GM21717 (cell line): Measurements from ENCODE around the gene RPA3.
"Not testable (repeated sequence)": the region's sequence is repeated elsewhere in the genome, so short reads cannot be mapped to it uniquely, and the experiment has no call there.

Source experiments
- ATAC-seq: cut with Tn5 transposase; IDR thresholded peaks from one replicate; pipeline ENCODE4 v1.9.1; 2021; ENCODE audit warnings: mild to moderate bottlenecking, moderate library complexity; ENCODE audit not compliant: unreplicated experiment

RPA3 gene

DNA sequence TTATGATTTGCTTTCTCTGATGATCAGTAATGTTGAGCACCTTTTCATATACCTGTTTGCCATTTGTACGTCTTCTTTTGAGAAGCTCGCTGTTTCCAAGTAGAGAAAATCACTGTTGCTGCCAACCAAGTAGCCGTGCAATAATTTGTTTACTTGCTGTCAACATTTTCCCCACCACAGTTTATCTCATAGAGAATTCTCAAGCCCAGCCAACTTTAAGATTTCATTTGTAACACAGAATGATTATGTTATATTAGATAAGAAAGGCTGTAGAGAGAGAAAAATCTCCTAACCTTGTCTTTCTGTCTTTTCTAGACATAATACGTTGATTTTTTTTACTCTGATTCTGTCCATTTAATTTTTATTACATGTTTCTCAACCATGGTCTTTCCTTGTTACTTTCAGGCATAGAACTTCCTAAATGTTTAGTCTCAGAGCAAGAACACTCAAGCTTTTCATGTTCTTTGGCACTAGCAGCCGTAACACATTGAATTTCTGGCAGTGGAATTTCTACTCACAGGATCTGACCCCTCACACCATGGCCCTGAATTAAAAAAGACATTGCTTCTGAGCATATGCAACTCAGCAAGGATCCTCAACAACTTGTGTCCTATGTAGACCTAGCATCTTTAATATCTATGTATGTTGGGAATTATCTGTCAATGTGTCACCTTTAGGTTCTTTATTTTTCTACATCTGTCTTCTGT lies 23.1 kb downstream of the RPA3 start:
- no peak for ATAC-seq

DNA sequence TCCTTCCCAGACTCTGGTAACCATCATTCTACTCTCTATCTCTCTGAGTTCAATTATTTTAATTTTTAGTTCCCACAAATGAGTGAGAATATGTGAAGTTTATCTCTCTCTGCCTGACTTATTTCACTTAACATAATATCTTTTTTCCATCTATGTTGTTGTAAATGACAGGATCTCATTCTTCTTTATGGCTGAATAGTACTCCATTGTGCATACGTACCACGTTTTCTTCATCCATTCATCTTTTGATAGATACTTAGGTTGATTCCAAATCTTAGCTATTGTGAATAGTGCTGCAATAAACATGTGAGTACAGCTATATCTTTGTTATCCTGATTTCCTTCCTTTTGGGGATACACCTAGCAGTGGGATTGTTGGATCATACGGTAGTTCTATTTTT lies 23.9 kb downstream of the RPA3 start:
- ATAC-seq = no peak

DNA sequence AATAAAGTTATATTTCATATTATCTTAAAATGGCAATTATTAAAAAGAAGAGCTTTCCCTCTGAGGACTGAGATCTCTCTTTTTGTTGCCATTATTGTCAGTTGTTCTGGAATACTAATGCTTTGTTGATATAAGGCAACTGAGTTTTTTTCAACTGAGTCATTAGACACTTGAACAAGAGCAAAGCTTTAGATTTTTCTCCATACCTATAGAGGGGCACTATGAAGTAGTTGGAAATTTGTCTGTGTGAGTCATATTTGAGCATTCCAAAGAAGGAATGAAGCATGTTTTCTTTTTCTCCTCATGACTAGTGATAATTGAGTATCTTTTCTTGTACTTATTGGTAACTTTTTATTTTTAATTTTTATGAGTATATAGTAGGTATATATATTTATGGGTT lies 24.5 kb downstream of the RPA3 start:
- no peak for ATAC-seq

DNA sequence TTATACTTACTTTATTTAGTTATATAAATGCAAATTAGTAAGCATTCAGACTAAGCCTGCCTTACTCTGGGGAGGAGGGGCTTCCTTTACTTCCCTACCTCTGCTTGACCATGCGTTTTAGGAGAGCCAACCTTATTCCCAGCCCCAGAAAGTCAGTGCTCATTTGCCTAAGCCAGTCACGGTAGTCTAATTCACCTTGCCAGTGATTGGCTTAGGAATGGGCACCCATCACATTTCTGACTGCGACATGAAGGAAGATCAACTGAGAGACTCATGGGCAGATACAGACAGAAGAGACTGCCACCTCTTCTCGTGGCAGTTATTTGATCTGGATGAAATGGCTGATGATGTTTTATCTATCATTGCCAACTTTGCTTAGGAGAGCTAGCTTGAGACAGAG lies 29.5 kb downstream of the RPA3 start:
- no peak for ATAC-seq

DNA sequence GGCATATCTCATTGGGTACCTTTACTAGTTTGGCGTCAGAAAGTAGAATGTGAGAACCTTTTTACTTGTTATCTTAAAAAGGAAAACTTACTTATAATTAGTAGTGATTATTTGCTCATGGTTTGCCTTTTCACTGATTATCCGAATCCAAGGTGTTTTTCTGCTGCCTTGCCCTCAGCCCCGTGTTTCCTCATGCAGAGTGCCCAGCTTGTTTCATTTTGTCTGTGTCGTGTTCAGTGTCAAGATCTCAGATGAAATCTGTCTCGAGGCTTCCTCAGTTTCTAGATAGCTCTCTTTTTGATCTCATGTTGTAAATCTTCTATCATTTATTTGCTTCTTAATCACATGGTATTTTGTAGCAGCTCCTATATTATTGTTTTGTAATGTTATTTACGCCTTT lies 30.1 kb downstream of the RPA3 start:
- no peak for ATAC-seq

DNA sequence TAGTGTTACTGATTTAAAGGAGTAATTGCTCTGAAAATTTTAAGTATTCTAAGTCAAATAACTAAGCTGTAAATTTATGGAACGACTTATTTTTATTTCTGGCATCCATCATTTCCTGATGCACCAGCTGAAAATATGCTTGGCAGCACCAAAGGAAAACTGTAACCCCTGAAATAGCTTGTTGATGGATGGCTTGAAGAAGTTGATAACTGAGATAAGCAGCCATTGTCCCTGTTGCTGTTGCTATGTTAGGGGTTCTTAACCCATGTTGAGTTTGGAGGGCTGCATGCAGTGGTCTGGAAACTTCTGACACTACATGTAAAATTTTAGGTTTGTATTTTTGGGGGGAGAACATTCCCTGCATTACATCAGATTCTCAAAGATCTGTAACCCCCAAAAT lies 30.6 kb downstream of the RPA3 start:
- no peak for ATAC-seq

DNA sequence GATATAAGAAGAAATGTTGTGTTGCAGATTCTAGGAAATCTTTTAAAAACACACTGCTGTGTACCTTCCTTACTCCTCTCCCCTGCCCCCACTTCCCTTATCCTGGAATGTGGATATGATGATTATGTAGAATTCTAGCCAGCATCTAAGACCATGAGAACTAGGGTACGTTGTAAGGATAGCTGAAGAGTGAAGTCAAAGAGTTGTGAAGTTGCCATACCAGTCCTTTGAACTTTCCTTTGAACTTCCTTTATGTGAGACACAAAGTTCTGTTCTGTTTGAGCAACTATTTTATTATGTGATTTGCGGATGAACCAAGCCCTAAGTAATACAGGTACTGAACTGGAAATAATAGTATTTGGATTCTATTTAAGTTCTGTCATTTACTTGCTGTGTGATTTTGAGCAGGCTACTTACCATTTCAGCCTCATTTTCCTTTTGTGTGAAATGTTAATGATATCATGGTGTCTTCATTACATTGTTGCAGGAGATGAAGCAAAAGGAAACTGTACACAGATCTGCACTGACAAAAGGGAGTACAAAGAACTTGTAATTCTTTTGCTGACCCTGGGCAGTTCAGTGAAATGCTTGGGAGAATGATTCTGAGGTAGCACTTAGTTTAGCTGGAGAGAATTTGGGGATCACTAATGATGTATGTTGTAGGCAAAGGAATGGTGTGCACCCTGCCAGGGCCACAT lies 31.4 kb downstream of the RPA3 start:
- no peak for ATAC-seq

DNA sequence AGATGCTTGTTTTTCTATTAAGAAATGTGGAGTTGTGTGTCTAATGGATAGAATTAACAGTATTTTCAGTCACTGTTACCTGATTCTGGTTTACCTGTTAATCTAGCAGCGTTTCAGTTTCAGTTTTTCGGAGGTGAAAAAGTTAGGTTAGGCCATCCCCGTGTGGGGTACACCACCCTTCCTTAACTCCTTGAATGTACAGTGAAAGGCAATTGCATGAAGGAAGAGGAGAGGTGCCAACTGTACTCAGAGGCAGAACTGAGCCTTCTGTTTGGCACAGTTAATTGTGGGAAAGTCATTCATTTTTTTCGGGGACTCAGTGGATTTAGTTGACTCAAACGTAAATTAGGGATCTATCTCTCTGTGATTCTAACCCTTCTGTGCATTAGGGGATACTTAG lies 35.5 kb downstream of the RPA3 start:
- no peak for ATAC-seq

DNA sequence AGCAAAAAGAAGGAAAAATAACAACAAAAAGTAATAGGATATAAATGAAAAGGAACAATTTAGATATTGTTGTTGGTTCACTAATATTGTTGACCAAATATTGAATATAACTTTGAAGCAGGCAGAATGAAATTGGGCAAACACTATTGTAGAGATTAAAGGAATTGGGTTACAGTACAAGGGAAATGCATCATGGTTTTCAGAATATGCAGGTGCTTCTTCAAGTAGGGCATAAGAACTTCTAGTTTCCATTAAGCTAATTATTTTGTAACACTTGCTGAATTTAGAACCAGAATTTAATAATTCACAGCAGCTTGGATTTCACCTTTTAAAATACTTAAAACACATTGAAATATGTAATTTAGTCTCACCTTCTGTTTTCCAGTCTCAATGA lies 36.5 kb downstream of the RPA3 start:
- no peak for ATAC-seq

DNA sequence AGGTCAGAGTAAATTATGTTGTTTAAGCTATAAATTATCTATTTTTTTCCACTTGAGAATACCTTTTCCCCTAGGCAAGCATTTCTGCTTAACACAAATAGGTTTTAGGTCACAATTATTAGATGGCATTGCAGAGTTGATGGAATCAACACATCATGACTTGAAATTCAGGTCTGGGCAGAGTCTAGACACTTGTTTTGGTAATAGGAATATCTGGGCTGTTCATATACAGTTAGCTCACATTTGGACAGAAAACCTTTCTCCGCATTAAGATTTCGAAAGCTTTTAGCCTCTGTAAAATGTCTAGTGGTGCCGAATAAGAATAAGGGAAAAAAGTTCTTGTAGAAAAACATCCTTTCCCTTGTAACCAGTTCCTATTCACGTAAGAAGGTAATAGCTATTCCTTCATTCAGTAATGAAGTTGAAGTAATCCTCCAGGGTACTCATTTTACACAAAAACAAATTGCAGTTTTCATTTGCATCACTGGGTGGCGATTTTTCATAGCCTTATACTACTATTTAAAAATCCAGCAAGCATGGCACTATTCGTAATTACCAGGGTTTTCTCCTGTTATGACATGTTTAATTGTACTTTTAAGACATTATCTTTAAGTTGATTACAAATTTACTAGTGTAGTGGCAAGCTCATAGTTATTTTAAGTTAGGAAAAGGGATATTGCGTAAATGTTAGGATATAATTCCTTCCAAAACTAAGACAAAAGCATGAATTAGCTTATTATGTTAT lies 37.0 kb downstream of the RPA3 start:
- peak; percentile 76 for ATAC-seq

DNA sequence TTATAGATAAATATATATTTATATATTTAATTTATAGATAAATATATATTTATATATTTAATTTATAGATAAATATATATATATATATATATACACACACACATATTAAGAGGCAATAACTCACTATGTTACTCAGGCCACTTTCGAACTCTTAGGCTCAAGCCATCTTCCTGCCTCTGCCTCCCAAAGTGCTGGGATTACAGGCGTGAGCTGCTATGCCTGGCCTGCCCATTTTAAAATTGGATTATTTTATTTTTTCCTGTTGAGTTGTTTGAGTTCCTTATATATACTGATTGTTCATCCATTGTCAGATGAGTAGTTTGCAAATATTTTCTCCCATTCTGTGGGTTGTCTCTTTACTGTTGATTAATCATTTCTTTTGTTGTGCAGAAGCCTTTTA lies 38.8 kb downstream of the RPA3 start:
- ATAC-seq = not testable (repeated sequence)

DNA sequence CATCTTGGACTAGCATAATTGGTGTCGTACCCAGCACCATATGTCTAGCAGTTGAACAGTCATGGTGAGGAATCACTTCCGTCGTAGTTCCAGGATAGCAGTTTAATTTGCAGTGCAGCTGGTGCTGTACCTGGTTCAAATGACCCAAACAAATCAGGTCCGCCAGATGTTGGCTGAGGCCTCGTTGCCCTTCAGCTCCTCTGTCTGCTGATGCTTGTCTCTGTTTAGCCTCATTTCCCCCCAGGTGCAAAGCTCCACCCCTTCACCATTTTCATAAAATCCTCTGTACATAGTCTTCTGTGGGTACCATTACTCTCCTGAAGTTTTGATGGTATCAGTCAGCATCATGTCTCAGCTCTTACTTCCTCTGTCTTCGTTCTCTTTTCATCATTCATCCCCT lies 42.7 kb downstream of the RPA3 start:
- no peak for ATAC-seq

DNA sequence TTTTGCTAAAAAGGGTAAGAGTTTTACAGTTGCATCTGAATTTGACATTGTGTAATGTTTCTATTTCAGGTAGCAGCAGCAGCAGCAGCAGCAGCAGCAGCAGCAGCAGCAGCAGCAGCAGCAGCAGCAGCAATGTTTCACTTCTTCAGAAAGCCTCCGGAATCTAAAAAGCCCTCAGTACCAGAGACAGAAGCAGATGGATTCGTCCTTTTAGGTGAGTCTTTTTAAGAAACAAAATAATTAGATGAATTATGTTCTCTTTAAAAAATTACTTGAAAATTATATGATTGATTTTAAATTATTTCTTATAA lies 45.2 kb downstream of the RPA3 start:
- no peak for ATAC-seq

DNA sequence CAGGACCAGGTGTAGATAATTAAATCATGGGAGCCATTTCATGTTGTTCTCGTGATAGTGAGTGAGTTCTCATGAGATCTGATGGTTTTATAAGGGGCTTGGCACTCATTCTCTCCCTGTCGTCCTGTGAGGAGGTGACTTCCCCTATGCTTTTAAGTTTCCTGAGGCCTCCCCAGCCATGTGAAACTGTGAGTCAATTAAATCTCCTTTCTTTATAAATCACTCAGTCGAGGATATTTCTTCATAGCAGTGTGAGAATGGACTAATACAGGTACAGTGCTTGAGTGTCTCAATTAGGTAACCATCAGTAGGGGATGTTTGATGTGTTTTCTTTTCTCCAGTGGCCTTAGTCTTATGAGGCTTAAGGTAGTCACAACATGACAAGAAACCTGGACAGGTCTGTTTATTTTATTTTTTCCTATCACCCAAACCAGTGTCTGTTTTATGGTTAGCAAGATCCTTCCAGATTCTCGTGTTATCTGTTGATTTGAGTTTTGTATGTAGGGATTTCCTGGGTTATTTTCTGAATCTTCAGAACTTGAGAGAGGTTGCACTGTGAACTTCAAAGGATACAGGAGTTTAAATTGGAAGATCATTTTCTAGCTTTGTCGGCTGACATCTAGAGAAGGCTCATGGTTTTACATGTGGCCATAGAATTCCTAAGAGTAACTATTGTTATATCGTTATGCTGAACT lies 45.7 kb downstream of the RPA3 start:
- no peak for ATAC-seq

DNA sequence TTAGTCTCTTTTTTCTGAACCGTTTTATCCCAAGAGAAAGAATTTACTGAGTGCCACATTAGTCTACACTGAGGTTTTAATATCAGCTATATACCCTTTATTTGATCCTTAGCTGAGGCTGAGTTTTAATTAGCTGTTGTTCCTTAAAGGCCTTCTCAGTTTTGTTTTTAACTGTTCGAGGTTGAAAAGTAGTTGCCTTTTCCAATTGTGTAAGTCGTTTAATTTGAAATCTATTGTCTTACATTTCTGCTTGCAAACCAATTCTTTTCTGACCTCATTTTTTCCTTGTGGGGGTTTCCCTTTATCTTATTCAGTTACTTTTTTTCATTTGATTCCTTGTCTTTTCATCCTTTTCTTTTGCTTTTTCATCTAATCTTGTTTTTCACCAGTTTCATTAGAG lies 47.0 kb downstream of the RPA3 start:
- ATAC-seq = no peak

DNA sequence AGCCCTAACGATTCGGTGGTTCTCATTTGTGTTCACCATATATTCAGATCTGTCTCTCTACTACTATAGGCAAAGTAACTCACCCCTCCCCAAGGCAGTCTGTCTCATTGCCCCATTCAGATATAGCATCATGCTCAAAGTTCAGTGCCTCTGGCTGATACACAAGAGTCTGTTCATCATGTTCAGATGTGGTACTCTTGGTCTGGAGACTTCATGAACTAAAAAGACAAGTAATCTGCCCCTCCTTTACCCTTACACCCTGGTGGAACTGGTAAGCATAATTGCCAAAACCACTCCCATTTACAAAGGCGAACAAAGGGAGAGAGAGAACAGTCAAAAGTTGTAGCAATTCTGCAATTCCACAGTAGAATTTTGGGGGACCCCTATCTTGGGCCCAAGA lies 47.9 kb downstream of the RPA3 start:
- no peak for ATAC-seq

DNA sequence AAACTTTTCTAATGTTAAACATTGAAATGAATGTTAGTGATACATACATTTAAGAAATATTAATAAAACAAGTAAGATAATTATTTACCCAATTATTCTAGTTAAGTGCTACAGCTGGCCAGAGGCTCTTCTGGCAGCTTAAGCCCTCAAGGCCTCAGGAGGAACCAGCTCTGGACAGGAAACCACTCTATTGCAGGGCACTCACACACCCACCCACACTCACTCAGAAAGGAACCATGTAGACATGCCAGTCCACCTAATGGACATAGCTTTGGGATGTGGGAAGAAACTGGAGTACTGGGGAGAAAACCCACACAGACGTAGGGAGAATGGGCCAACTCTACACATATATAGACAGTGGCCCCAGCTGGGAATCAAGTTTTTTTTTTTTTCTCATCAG lies 49.7 kb downstream of the RPA3 start:
- ATAC-seq = no peak

DNA sequence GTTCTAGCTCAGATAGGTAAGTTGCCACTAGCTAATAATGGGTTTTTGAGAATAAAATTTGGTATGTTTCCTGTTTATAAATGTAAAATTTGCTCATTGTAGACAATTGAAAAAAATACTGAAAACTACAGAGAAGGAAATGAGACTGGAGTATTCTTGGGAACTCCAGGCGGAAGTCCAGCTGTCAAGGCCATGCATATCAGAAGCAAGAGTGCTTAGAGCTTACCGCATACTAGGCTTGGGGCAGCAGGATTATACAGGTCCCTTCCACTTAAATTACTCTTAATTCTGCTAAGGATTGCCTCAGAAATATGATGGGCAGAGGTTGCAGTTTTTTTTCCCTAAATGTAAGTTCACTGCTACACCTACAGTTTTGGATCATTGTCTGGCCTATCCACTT lies 51.2 kb downstream of the RPA3 start:
- no peak for ATAC-seq

DNA sequence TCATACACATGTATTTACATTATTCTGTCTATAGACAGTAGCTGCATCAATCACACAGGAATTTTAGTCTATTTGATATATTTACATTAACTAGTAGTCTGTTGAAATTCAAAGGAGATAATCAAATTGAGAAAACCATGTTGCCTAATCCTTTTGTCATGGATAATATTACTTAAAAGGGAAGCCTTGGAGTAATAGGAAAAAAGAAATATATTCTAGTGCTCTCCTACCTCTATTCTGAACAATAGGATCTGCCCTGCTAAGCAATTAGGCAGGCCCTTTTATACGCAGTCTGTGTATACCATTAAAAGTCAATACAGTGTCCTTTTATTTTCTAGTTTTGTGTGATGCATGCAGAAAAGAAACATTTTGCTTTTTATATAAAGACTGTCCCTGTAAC lies 53.4 kb downstream of the RPA3 start:
- no peak for ATAC-seq

DNA sequence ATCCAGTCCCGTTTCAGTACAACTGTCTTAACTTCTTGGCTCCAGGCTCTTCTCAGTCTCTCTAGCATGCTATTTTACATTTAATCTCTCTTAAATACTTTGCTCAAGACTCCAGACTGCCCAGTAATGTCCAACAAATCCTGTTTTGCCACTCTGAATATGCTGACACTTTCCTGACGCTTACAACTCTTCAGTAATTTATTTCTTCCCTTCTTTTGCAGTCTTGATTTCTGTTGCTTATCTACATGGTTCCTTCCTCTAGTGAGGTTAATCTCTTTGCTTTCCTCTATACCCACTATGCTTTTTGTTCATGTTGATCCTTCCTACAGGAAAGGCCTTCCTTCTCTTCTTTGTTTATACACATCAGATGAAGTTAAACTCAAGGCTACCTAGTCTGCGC lies 54.1 kb downstream of the RPA3 start:
- no peak for ATAC-seq

DNA sequence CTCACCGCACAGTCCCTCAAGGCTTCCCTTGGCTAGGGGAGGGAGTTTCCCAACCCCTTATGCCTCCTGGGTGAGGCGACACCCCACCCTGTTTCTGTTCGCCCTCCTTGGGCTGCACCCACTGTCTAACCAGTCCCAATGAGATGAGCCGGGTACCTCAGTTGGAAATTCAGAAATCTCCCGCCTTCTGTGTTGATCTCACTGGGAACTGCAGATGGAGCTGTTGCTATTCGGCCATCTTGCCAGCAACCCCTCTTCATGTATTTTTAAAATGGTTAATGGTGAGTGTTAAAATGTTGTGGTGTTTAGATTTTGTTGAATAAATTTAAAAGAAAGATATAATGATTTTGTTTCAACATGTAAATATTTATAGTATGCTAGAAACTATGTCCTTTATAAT lies 55.9 kb downstream of the RPA3 start:
- no peak for ATAC-seq

DNA sequence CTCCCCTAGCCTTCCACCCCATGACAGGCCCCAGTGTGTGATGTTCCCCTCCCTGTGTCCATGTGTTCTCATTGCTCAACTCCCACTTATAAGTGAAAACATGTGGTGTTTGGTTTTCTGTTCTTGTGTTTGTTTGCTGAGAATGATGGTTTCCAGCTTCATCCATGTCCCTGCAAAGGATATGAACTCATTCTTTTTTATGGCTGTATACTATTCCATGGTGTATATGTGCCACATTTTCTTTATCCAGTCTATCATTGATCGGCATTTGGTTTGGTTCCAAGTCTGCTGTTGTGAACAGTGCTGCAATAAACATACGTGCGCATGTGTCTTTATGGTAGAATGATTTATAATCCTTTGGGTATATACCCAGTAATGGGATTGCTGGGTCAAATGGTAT lies 61.9 kb downstream of the RPA3 start:
- not testable (repeated sequence) for ATAC-seq
